A673 (cell line): ENCODE data around the gene TOP2A. TPM values are rescaled to one million over a fixed set of nuclear protein-coding genes. Genes with fewer than 3 reads are reported as not detected.

Source experiments
- BruUV-seq: library from RNA; stranded (reverse); fragments of 400-500 nt; replicated peaks from 2 replicates; lab custom pipeline; 2021; lab: Mats Ljungman, UMichigan
- CTCF ChIA-PET: fragments of 300-600 bp; sonication (Branson Sonifier 250); formaldehyde crosslinking; loops from one replicate; lab custom pipeline; 2022; ENCODE audit warnings: antibody characterized with exemption; lab: Charles Lee
- POLR2A ChIA-PET: fragments of 300-600 bp; sonication (Branson Sonifier 250); formaldehyde crosslinking; loops from one replicate; lab custom pipeline; 2022; ENCODE audit warnings: antibody characterized with exemption; ENCODE audit not compliant: low non-redundant PET; lab: Charles Lee
- DNase-seq: peaks from one replicate; pipeline ENCODE4 v3.0.0-alpha.2; 2015; ENCODE audit warnings: low spot score
- H3K27ac ChIP-seq: fragments of 200-600 bp; sonication (generic); 2 replicates; pipeline ENCODE4 v1.5.1; 2016; ENCODE audit warnings: mixed run types, low read depth, mild to moderate bottlenecking, mixed read lengths, antibody characterized with exemption, low read length; ENCODE audit not compliant: poor library complexity, severe bottlenecking
- H3K27me3 ChIP-seq: fragments of 200-600 bp; sonication (generic); replicated peaks from 2 replicates; pipeline ENCODE4 v1.6.1; 2017; ENCODE audit warnings: mixed run types, low read depth, mild to moderate bottlenecking, mixed read lengths, antibody characterized with exemption, low read length; ENCODE audit not compliant: insufficient read depth, poor library complexity
- H3K36me3 ChIP-seq: fragments of 200-600 bp; sonication (generic); 2 replicates; pipeline ENCODE4 v1.6.1; 2016; ENCODE audit warnings: mixed run types, mild to moderate bottlenecking, mixed read lengths, antibody characterized with exemption, low read length; ENCODE audit not compliant: insufficient read depth, poor library complexity, severe bottlenecking
- H3K4me1 ChIP-seq: fragments of 200-600 bp; sonication (generic); 2 replicates; pipeline ENCODE4 v1.6.1; 2017; ENCODE audit warnings: mixed run types, mild to moderate bottlenecking, mixed read lengths, antibody characterized with exemption, low read length; ENCODE audit not compliant: insufficient read depth, poor library complexity, severe bottlenecking
- H3K4me3 ChIP-seq: fragments of 200-600 bp; sonication (generic); 2 replicates; pipeline ENCODE4 v1.5.1; 2016; ENCODE audit warnings: low read depth, mixed run types, mild to moderate bottlenecking, mixed read lengths, low read length; ENCODE audit not compliant: poor library complexity, severe bottlenecking
- H3K9me3 ChIP-seq: fragments of 200-600 bp; sonication (generic); 2 replicates; pipeline ENCODE4 v1.6.1; 2016; ENCODE audit warnings: mixed run types, low read depth, mild to moderate bottlenecking, mixed read lengths, antibody characterized with exemption, low read length; ENCODE audit not compliant: poor library complexity, severe bottlenecking
- EZH2 ChIP-seq: fragments of 200-600 bp; sonication (generic); IDR thresholded peaks from 2 replicates; pipeline ENCODE4 v1.6.1; 2017; ENCODE audit warnings: borderline replicate concordance, low read depth, mild to moderate bottlenecking, mixed read lengths, antibody characterized with exemption, low read length; ENCODE audit not compliant: poor library complexity, severe bottlenecking
- intact Hi-C: fragments of 100-400 bp; cut with micrococcal nuclease; formaldehyde crosslinking; loops from one replicate; pipeline ENCODE4 v1.10.0; 2022; ENCODE audit not compliant: unreplicated experiment
- total RNA-seq: library from RNA; stranded (reverse); gene quantifications from 2 replicates; pipeline ENCODE4 v1.2.3, GENCODE V29; 2021
- TF ChIP-seq, protein P1 (sequence below): fragments of 300-800, 200-600 bp; sonication (generic); conservative IDR thresholded peaks from 2 replicates; pipeline ENCODE4 v1.5.1; 2017; ENCODE audit warnings: low read depth, mild to moderate bottlenecking, antibody characterized with exemption, low read length, moderate library complexity, mixed read lengths

Gene TOP2A
- total RNA-seq, 1 experiment from 2014 or later, result 188 TPM

DNA sequence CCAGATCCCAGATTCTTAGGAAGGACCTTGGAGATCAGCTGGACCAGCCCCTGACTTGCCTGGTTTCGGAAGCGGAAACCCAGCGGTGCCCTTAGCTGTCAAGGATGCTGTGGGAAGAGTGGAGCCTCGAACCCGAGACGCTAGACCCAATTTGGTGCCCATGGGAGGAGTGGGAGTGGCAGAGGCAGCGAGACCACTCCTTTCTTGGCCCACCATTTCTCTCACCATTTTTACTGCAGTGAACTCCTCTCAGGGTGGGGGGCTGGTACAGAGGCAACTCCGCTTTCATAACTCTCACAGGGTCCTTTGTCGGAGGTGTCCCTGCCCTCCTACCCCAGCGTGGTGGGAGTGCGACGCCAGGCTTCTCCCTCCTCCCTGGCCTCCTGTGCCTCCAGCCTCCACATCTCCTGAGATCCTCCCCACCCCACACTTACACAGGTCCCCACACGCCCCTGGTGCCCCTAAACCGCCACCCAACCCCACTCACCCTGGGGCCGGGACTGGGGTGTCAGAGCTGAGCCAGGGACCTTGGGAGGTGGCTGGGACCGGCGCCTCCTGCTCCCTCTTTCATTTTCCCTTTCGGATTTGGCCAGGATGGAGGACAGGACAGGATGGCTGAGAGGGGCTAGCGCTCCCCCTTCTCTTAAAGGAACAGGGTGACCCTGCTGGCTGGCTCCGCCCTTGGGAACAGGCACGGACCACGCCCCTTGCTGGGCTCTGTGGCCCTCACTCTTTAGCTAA lies 53.4 kb downstream of the TOP2A start, which contains the start of gene GJD3:
Gene GJD3 (minus strand): TSS at position 617 of the 741 bp plus-strand sequence. CDS start 922 bp downstream, outside the sequence.
- intact Hi-C loops, result no loop called here
- Histone ChIP-seq H3K27me3 (no peaks in the 10 kb centered on the region), H3K4me3 (peak within 1 kb of the TSS; percentile 42), H3K4me1 (no peaks in the 10 kb centered on the region), H3K36me3 (no peaks in the 10 kb centered on the region), H3K27ac (no peak within 1 kb of the TSS), H3K9me3 (no peaks in the 10 kb centered on the region)
- no TSS peak for BruUV-seq
- TF ChIP-seq, protein P1, sequence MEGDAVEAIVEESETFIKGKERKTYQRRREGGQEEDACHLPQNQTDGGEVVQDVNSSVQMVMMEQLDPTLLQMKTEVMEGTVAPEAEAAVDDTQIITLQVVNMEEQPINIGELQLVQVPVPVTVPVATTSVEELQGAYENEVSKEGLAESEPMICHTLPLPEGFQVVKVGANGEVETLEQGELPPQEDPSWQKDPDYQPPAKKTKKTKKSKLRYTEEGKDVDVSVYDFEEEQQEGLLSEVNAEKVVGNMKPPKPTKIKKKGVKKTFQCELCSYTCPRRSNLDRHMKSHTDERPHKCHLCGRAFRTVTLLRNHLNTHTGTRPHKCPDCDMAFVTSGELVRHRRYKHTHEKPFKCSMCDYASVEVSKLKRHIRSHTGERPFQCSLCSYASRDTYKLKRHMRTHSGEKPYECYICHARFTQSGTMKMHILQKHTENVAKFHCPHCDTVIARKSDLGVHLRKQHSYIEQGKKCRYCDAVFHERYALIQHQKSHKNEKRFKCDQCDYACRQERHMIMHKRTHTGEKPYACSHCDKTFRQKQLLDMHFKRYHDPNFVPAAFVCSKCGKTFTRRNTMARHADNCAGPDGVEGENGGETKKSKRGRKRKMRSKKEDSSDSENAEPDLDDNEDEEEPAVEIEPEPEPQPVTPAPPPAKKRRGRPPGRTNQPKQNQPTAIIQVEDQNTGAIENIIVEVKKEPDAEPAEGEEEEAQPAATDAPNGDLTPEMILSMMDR, result no peak
- no peak for TF ChIP-seq EZH2
- CTCF ChIA-PET, result no interaction called here
- POLR2A ChIA-PET, result interaction anchor here (0.6 kb wide), 1 partner anchor 26 kb away, joined by 5 read pairs; no protein-coding TSS in a partner anchor
- no peak for DNase-seq

DNA sequence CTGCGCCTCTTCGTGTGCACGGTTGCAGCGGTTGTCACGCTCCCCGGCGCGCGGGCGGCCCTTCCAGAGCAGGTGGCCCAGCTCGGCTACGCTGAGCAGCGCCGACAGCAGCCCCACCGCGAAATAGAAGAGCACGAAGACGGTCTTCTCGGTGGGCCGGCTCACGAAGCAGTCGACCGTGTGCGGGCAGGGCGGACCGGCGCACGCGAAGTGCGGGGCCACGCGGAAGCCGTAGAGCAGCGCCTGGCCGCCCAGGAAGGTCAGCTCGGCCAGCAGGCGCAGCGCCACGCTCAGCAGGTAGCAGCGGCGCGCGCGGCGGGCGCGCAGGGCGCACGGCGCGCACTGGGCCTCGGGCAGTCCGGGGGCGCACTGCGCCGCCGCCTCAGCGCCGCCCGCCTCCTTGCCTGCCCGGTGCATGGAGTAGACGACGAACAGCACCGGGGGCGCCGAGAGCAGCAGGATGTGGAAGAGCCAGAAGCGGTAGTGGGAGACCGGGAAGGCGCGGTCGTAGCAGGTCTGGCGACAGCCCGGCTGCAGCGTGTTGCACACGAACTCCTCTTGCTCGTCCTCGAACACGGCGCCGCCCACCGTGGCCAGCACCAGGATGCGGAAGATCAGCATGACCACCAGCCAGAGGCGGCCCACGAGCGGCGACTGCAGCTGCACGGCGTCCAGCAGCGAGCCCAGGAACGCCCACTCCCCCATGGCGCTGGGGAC lies 54.4 kb downstream of the TOP2A start:
- Histone ChIP-seq H3K27me3 (no peaks in the 10 kb centered on the region), H3K4me1 (no peaks in the 10 kb centered on the region), H3K4me3 (peak overlapping the region; percentile 42), H3K9me3 (no peaks in the 10 kb centered on the region), H3K27ac (no peak overlapping the region), H3K36me3 (no peaks in the 10 kb centered on the region)
- TF ChIP-seq, protein P1, result no peak
- TF ChIP-seq EZH2, result no peak
- BruUV-seq, result no TSS peak
- DNase-seq, result no peak
- ChIA-PET CTCF (interaction anchor here (0.6 to 1.5 kb wide), 4 partner anchors 56 to 1299 kb away, joined by 3 to 25 read pairs (median 5); no protein-coding TSS in a partner anchor), POLR2A (interaction anchor here (0.5 kb wide), 1 partner anchor 221 kb away, joined by 10 read pairs; no protein-coding TSS in a partner anchor)
- intact Hi-C loops, result no loop called here

DNA sequence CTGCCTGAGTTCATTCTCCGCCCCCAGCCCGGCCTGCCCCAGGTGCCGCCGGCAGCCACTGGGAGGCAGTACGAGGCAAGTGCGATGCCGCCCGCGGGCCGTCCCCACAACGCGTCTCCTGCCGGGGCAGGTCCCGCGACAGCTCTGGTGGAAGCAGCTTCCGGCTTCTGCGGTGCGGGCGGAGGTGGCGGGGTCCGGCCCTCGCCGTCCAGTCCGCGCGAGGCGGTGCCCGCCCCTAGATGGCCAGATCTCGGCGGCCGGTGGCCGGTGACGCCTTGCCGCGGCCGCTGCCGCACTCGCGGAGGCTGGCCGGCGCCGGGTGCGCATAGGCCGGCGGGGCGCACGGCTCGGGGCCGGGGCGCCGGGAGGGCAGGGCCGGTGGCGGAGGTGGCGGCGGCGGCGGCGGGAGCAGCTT lies 55.0 kb downstream of the TOP2A start:
- DNase-seq, result peak; percentile 71
- Histone ChIP-seq H3K4me1 (no peaks in the 10 kb centered on the region), H3K4me3 (peak overlapping the region; percentile 42), H3K27me3 (no peaks in the 10 kb centered on the region), H3K27ac (no peak overlapping the region), H3K9me3 (no peaks in the 10 kb centered on the region), H3K36me3 (no peaks in the 10 kb centered on the region)
- CTCF ChIA-PET, result interaction anchor here (0.6 to 1.5 kb wide), 4 partner anchors 56 to 1300 kb away, joined by 3 to 25 read pairs (median 5); no protein-coding TSS in a partner anchor
- no peak for TF ChIP-seq EZH2
- TF ChIP-seq, protein P1, result peak; percentile 67
- intact Hi-C loops, result no loop called here
- no TSS peak for BruUV-seq
- POLR2A ChIA-PET, result interaction anchor here (0.5 kb wide), 1 partner anchor 220 kb away, joined by 10 read pairs; no protein-coding TSS in a partner anchor
